ENCODE data around the gene CYP4B1.

- TF ChIP-seq, protein P1, sequence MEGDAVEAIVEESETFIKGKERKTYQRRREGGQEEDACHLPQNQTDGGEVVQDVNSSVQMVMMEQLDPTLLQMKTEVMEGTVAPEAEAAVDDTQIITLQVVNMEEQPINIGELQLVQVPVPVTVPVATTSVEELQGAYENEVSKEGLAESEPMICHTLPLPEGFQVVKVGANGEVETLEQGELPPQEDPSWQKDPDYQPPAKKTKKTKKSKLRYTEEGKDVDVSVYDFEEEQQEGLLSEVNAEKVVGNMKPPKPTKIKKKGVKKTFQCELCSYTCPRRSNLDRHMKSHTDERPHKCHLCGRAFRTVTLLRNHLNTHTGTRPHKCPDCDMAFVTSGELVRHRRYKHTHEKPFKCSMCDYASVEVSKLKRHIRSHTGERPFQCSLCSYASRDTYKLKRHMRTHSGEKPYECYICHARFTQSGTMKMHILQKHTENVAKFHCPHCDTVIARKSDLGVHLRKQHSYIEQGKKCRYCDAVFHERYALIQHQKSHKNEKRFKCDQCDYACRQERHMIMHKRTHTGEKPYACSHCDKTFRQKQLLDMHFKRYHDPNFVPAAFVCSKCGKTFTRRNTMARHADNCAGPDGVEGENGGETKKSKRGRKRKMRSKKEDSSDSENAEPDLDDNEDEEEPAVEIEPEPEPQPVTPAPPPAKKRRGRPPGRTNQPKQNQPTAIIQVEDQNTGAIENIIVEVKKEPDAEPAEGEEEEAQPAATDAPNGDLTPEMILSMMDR (IDR thresholded peaks at IDR 0.05), result no peak
- no peak for TF ChIP-seq EZH2 (IDR thresholded peaks at IDR 0.05; ENCODE audit: borderline replicate concordance, insufficient read depth, low read depth, low read length, poor library complexity, severe bottlenecking)
These were observed 6.1 kb downstream of the CYP4B1 start for GRCh38 chr1:46804926-46805325.
